ENCODE measurements around the gene KIF26B.

KIF26B gene

GRCh38 chr1:245378311-245378722 is 223.5 kb downstream of the KIF26B start:
- H3K4me3 ChIP-seq (ENCODE audit: control insufficient read depth, low read depth, low read length): no peak overlapping the region
- no peak for DNase-seq (ENCODE audit: low read depth)
- no peak for TF ChIP-seq CTCF (IDR thresholded peaks at IDR 0.05; ENCODE audit: control insufficient read depth, insufficient read depth, low read depth, low read length, missing control alignments)

GRCh38 chr1:245378745-245379144 is 224.0 kb downstream of the KIF26B start:
- TF ChIP-seq CTCF (IDR thresholded peaks at IDR 0.05; ENCODE audit: control insufficient read depth, insufficient read depth, low read depth, low read length, missing control alignments): no peak
- no peak for DNase-seq (ENCODE audit: low read depth)
- H3K4me3 ChIP-seq (ENCODE audit: control insufficient read depth, low read depth, low read length): no peak overlapping the region

- H3K4me3 ChIP-seq (ENCODE audit: control insufficient read depth, low read depth, low read length): no peak overlapping the region
- no peak for DNase-seq (ENCODE audit: low read depth)
- TF ChIP-seq CTCF (IDR thresholded peaks at IDR 0.05; ENCODE audit: control insufficient read depth, insufficient read depth, low read depth, low read length, missing control alignments): peak; percentile 44
Observed at GRCh38 chr1:245380790-245381535, 226.2 kb downstream of the KIF26B start.

GRCh38 chr1:245382981-245383380 is 228.2 kb downstream of the KIF26B start:
- H3K4me3 ChIP-seq (ENCODE audit: control insufficient read depth, low read depth, low read length): no peak overlapping the region
- no peak for DNase-seq (ENCODE audit: low read depth)
- TF ChIP-seq CTCF (IDR thresholded peaks at IDR 0.05; ENCODE audit: control insufficient read depth, insufficient read depth, low read depth, low read length, missing control alignments): no peak

GRCh38 chr1:245383396-245384330 is 228.9 kb downstream of the KIF26B start:
- H3K4me3 ChIP-seq (ENCODE audit: control insufficient read depth, low read depth, low read length): no peak overlapping the region
- no peak for DNase-seq (ENCODE audit: low read depth)
- no peak for TF ChIP-seq CTCF (IDR thresholded peaks at IDR 0.05; ENCODE audit: control insufficient read depth, insufficient read depth, low read depth, low read length, missing control alignments)

- no peak overlapping the region for H3K4me3 ChIP-seq (ENCODE audit: control insufficient read depth, low read depth, low read length)
- DNase-seq (ENCODE audit: low read depth): no peak
- TF ChIP-seq CTCF (IDR thresholded peaks at IDR 0.05; ENCODE audit: control insufficient read depth, insufficient read depth, low read depth, low read length, missing control alignments): no peak
Observed at GRCh38 chr1:245386297-245386971, 231.6 kb downstream of the KIF26B start.

Data from AG09309 (cell line).